Measurements from ENCODE around the gene PTPRN2.

DNA sequence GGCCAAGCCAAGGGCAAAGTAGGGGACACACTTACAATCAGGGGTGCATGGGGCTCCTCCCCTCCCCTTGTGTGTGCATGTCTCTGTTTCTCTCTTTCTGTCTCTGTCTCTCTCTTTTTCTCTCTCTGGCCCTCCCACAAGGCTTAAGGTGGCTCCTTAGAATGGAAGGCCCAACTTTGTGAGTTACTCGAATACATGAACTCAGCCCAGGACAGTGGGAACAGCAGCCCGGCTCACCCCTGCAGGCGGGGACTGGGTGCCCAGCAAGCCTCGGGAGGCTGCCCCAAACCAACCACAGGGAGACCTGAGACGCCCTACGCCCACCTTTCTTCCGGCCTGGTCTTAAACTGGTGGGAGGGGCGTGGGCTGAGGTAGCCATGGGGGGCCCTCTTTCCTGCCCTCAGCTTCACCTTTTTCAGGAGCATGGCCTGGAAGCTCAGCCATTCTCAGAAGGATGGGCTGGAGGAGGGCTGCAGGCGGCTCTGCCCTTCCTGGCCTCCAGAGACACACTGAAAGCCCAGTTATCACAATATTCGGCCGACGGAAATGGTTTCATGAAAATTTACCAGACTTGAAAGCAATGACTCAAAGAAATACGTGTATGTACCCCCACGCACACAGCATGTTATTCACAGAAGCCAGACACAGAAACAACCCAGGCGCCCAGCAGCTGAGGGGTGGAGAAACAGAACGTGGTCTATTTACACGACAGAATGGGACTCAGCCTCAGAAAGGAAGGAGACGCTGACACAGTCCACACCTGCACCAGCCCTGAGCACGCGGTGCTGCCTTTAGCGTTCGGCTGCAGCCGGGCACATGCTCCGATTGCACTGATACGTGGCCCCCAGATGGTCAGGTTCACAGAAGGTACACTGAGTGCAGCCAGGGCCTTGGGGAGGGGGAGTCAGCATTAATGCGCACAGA lies 229.5 kb downstream of the PTPRN2 start:
- TF ChIP-seq, protein P1, sequence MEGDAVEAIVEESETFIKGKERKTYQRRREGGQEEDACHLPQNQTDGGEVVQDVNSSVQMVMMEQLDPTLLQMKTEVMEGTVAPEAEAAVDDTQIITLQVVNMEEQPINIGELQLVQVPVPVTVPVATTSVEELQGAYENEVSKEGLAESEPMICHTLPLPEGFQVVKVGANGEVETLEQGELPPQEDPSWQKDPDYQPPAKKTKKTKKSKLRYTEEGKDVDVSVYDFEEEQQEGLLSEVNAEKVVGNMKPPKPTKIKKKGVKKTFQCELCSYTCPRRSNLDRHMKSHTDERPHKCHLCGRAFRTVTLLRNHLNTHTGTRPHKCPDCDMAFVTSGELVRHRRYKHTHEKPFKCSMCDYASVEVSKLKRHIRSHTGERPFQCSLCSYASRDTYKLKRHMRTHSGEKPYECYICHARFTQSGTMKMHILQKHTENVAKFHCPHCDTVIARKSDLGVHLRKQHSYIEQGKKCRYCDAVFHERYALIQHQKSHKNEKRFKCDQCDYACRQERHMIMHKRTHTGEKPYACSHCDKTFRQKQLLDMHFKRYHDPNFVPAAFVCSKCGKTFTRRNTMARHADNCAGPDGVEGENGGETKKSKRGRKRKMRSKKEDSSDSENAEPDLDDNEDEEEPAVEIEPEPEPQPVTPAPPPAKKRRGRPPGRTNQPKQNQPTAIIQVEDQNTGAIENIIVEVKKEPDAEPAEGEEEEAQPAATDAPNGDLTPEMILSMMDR (conservative IDR thresholded peaks at IDR 0.05; ENCODE audit: low read depth, low read length), result no peak
- TF ChIP-seq EZH2 (IDR thresholded peaks at IDR 0.05; ENCODE audit: borderline replicate concordance, low read depth, low read length, poor library complexity, severe bottlenecking), result no peak

Data from A673 (cell line).